RWPE2 (cell line): Measurements from ENCODE around the gene ERICH2.
A peak's percentile ranks its signal among the peaks of the same experiment; 100 is the strongest.

Experiments used
- ATAC-seq: fragments of 200-7000 bp; cut with Tn5 transposase; 3 replicates; pipeline ENCODE4 v1.9.1; 2021; ENCODE audit warnings: low read depth
- DNase-seq: peaks from one replicate; pipeline ENCODE4 v3.0.0-alpha.2; 2020; ENCODE audit warnings: low spot score
- H3K27ac ChIP-seq: fragments of 450-650 bp; 2 replicates; pipeline ENCODE4 v1.5.1; 2017; ENCODE audit warnings: mild to moderate bottlenecking; ENCODE audit not compliant: poor library complexity, severe bottlenecking
- H3K27me3 ChIP-seq: fragments of 250-450 bp; sonication (Bioruptor Pico); 2 replicates; pipeline ENCODE4 v1.5.1; 2021; ENCODE audit warnings: mild to moderate bottlenecking, moderate library complexity; ENCODE audit not compliant: insufficient read depth, poor library complexity, severe bottlenecking
- H3K36me3 ChIP-seq: fragments of 250-450 bp; sonication (Bioruptor Pico); 2 replicates; pipeline ENCODE4 v1.5.1; 2020; ENCODE audit warnings: low read depth, mild to moderate bottlenecking, moderate library complexity
- H3K4me1 ChIP-seq: fragments of 250-450 bp; sonication (Bioruptor Pico); 2 replicates; pipeline ENCODE4 v1.5.1; 2021; ENCODE audit warnings: mild to moderate bottlenecking, moderate library complexity; ENCODE audit not compliant: insufficient read depth, poor library complexity, severe bottlenecking
- H3K4me3 ChIP-seq: fragments of 250-450 bp; sonication (Bioruptor Pico); 2 replicates; pipeline ENCODE4 v1.5.1; 2021; ENCODE audit warnings: mild to moderate bottlenecking, moderate library complexity; ENCODE audit not compliant: severe bottlenecking
- H3K9me3 ChIP-seq: fragments of 250-450 bp; sonication (Bioruptor Pico); 2 replicates; pipeline ENCODE4 v1.5.1; 2021; ENCODE audit warnings: mild to moderate bottlenecking, moderate library complexity; ENCODE audit not compliant: severe bottlenecking
- CTCF ChIP-seq: fragments of 450-650 bp; IDR thresholded peaks from one replicate; pipeline ENCODE4 v1.5.1; 2017; ENCODE audit warnings: mild to moderate bottlenecking, moderate library complexity; ENCODE audit not compliant: poor library complexity, severe bottlenecking

Gene ERICH2

DNA sequence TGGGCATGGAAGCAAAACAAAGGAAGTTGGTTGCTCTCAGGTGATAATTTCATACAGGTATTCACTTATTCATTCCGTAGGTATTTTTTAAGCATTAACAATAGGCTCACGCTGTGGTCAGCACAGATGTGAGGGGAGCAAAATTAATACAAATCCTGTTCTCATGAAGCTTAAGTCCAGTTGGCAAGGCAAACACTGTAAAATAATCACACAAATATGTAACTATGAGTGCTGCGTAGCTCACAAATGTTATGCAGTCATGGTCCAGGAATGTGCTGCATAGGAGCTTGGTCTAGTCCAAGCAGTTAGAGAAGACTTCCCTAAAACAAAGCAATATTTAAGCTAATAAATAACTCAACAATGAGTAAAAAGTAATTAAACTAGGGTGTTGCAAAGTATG is 31.1 kb upstream of the ERICH2 start:
- H3K9me3 ChIP-seq = no peaks in the 10 kb centered on the region
- ATAC-seq (peak; percentile 94), DNase-seq (peak; percentile 82)
- TF ChIP-seq CTCF = no peak
- H3K4me1 ChIP-seq = peaks cover 26% of the 10 kb centered on the region
- H3K27ac ChIP-seq = peak overlapping the region; percentile 100
- H3K27me3 ChIP-seq = no peaks in the 10 kb centered on the region
- no peak overlapping the region for H3K4me3 ChIP-seq
- no peaks in the 10 kb centered on the region for H3K36me3 ChIP-seq

DNA sequence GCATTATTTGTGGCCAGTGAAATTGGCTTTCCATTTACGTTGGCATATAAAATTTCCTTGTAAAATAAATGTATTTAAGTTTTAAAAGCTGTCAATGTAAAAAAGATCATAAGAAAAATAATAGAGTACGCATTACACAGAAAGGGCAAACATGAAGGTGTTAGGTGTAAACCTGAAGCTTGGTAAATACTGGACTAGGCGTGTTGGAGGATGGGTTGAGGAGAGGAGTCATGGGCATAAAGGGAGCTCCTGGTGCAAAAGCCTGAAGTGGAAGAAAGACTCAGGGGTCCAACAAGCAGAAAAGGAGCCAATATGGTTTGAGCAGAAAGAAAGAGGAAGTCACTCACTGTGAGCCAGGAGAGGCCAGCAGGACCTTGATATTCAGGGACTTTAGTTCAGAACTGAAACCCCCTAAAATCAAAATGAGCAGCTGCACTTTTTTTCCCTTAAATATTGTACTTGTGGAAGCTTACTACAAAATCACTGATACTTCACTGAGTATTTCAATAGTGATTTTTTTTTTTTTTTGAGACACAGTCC is 30.6 kb upstream of the ERICH2 start:
- no peak for TF ChIP-seq CTCF
- H3K36me3 ChIP-seq = no peaks in the 10 kb centered on the region
- no peak for ATAC-seq
- no peaks in the 10 kb centered on the region for H3K9me3 ChIP-seq
- H3K4me3 ChIP-seq = no peak overlapping the region
- DNase-seq = no peak
- H3K4me1 ChIP-seq = peaks cover 31% of the 10 kb centered on the region
- no peaks in the 10 kb centered on the region for H3K27me3 ChIP-seq
- peak overlapping the region; percentile 100 for H3K27ac ChIP-seq

- no peak for DNase-seq
- Histone ChIP-seq H3K4me3 (no peak overlapping the region), H3K27ac (peak overlapping the region; percentile 100), H3K36me3 (no peaks in the 10 kb centered on the region), H3K27me3 (no peaks in the 10 kb centered on the region), H3K4me1 (peaks cover 37% of the 10 kb centered on the region), H3K9me3 (no peaks in the 10 kb centered on the region)
- no peak for ATAC-seq
- TF ChIP-seq CTCF = no peak
Observed at GRCh38 chr2:170740660-170741059, 29.5 kb upstream of the ERICH2 start.

DNA sequence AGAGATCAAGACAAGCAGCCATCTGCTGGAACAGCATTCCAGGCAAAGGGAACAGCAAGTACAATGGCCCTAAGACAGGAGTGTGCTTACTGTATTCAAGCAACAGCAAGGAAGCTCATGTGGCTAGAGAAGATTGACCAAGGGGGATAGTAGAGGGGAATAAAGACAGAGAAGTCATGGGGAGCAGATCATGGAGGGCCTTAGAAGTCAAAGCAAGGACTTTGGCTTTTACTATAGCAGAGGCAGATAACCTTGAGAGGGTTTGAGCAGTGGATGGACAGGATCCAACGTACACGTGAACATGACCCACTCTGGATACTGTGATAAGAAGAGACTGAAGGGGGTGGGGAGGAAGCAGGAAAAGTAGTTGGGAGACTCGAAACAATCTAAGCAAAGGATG is 28.2 kb upstream of the ERICH2 start:
- no peak for DNase-seq
- Histone ChIP-seq H3K4me3 (no peak overlapping the region), H3K27ac (peak overlapping the region; percentile 100), H3K27me3 (no peaks in the 10 kb centered on the region), H3K9me3 (no peaks in the 10 kb centered on the region), H3K36me3 (no peaks in the 10 kb centered on the region), H3K4me1 (peaks cover 37% of the 10 kb centered on the region)
- no peak for ATAC-seq
- TF ChIP-seq CTCF = no peak

DNA sequence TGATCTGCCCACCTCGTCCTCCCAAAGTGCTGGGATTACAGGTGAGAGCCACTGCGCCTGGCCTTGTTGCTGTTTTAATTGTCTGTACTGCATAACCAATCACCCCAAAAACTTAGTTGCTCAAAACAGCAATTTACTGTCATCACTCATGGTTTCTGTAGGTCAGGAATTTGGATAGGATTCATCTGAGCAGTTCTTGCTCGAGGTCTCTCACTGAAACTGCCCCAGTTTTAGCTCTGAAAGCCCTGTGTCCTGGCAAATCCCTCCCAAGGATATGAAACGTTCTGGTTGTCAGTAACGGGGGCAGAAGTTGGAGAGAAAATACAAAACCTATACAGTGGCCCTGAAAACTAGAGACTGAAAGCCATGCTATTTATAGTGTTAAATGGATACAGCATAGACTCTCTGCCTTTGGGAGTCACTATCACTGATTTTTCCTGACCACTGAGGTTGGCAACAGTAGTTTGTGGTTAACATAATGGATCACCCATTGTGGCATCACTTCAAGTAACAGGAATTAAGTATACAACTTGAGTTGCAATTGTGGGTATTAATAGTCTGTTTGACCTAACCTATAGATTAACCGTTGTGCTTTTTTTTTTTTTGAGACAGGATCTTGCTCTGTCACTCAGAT is 27.2 kb upstream of the ERICH2 start:
- peak overlapping the region; percentile 100 for H3K27ac ChIP-seq
- H3K4me1 ChIP-seq = peaks cover 39% of the 10 kb centered on the region
- H3K27me3 ChIP-seq = no peaks in the 10 kb centered on the region
- no peaks in the 10 kb centered on the region for H3K36me3 ChIP-seq
- no peak for DNase-seq
- H3K9me3 ChIP-seq = no peaks in the 10 kb centered on the region
- ATAC-seq = peak; percentile 15; the same call in 2 of the 3 replicates
- no peak overlapping the region for H3K4me3 ChIP-seq
- TF ChIP-seq CTCF = no peak
